HG03103 (cell line): Measurements from ENCODE around the gene RAPGEFL1.
A peak's percentile ranks its signal among the peaks of the same experiment; 100 is the strongest.
"Not testable (repeated sequence)": the region's sequence is repeated elsewhere in the genome, so short reads cannot be mapped to it uniquely, and the experiment has no call there.

Experiments
- ATAC-seq: cut with Tn5 transposase; IDR thresholded peaks from one replicate; pipeline ENCODE4 v1.9.1; 2021; ENCODE audit warnings: low read depth; ENCODE audit not compliant: unreplicated experiment

Gene RAPGEFL1, protein sequence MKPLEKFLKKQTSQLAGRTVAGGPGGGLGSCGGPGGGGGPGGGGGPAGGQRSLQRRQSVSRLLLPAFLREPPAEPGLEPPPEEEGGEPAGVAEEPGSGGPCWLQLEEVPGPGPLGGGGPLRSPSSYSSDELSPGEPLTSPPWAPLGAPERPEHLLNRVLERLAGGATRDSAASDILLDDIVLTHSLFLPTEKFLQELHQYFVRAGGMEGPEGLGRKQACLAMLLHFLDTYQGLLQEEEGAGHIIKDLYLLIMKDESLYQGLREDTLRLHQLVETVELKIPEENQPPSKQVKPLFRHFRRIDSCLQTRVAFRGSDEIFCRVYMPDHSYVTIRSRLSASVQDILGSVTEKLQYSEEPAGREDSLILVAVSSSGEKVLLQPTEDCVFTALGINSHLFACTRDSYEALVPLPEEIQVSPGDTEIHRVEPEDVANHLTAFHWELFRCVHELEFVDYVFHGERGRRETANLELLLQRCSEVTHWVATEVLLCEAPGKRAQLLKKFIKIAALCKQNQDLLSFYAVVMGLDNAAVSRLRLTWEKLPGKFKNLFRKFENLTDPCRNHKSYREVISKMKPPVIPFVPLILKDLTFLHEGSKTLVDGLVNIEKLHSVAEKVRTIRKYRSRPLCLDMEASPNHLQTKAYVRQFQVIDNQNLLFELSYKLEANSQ

DNA sequence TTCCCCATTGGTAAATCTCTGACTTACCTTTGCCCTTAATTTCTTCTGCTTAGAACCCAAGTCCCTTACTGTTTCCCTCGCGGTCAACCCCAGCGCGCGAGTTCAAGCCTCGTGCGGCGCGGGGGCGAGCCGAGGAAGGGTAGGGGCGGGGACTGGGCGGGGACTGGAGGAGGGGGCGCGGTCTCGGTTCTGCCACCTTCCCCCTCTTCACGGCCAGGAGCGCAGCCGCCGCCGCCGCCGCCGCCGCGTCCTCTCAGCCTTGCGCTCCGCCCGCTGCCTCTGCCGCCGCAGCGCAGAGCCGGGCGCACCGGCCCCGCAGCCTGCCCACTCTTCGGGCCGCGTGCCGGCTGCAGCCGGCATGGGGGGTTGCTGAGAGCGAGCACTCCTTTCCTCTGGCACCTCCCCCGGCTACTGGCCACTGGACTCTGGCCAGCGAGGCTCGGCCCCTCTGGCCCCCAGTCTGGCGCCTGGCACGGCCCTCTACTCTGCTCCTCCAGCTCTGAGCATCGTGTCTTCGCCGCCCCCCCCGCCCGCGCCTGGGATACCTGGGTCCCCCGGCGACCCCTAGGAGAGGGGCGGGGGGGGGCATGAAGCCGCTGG is at the start of gene RAPGEFL1:
Gene RAPGEFL1 (plus strand): TSS at position 196 of the 600 bp plus-strand sequence. CDS start 392 bp downstream, at position 588.
- no peak for ATAC-seq

DNA sequence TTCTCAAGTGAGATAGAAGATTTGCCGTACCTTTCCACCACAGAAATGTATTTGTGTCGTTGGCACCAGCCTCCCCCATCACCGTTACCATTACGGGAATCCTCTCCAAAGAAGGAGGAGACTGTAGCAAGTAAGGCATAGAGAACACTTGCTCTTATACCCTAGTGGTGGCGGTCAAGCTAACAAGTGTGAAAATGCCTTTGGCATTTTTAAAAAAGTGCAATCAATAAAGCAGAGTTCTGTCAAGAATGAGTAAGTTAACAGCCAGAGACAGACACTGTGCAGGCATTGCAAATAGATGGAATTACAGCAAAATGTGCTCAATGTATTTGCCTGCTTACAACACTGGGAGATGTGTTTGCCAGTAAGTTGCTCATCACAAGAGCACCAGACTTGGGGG is 47.8 kb upstream of the RAPGEFL1 start:
- no peak for ATAC-seq

DNA sequence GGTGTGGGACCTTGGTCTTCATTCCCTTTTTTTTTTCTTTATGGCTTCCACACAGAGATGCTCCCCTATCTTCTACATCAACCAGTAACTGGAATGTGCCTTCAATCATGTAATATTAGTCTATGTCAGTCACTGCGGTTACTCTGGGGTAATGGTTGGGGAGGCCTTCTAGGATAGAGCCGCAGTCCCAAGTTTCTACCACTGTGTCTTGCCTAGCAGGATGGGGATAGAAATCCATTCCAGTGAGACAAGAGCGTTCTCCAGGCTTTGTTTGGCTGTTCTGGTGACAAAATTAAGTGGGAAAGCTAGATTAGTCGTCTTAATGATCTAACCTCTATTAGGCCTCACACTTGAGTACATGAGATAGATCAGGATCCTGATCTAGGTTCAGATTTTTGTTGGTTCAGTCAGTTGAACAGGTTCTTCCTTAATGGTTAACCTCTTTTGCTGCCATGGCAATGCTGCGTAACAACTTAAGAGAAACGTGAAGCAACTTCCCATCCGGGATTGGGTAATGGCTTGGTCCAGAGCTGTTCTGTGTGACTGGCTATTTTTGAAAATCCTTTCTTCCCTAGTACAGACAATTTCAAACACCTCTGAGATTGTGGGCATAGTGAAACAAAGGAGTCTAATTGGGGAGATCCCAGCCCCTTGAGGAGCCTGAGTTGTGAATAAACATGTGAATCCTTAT is 46.8 kb upstream of the RAPGEFL1 start:
- ATAC-seq, result no peak

- ATAC-seq, result no peak
These were observed 43.1 kb upstream of the RAPGEFL1 start for GRCh38 chr17:40134184-40134583.

- ATAC-seq, result no peak
These were observed 41.5 kb upstream of the RAPGEFL1 start for GRCh38 chr17:40135817-40136216.

GRCh38 chr17:40139566-40140058 is 37.7 kb upstream of the RAPGEFL1 start:
- ATAC-seq, result peak; percentile 10

DNA sequence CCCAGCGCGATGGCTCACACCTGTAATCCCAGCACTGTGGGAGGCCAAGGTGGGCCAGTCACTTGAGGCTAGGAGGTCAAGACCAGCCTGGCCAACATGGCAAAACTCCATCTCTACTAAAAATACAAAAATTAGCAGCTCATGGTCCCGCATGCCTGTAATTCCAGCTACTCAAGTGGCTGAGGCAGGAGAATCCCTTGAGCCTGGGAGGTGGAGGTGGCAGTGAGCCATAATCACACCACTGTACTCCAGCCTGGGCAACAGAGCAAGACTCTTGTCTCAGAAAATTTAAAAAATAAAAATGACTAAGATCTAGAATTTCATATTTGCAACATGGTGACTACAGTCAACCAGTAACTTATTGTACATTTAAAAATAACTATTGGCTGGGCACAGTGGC is 34.1 kb upstream of the RAPGEFL1 start:
- ATAC-seq, result not testable (repeated sequence)

DNA sequence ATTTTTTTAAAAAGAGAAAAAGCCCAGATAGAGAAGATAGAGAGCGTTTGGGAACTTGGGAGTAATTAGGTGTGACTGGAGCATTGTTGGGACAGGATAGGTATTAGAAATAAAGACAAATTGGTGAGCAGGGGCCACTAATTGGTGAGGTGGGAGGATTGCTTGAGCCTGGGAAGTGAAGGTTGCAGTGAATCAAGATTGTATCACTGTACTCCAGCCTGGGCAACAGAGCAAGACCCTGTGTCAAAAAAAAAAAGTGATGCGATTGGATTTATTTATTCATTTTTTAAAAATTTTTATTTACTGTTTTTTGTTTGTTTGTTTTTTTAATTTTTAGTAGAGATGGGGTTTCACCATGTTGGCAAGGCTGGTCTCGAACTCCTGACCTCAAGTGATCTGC is 31.8 kb upstream of the RAPGEFL1 start:
- ATAC-seq, result no peak

GRCh38 chr17:40148527-40148926 is 28.7 kb upstream of the RAPGEFL1 start:
- no peak for ATAC-seq

DNA sequence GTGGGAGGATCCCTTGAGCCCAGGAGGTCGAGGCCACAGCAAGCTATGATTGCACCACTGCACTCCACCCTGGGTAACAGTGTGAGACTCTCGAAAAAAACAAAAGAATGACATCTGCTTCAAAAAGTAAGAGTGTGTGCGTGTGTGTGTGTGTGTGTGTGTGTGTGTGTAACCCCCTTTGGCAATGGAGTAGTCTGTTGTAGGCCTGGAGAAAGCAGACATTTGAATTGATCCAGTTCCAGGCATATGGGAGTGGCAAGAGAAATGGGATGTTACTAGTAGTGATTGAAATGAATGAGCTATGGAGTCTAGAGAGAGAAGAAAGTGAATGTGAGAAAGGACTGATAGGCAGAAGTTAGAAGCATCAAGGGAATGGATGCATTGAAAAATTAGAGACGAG is 27.0 kb upstream of the RAPGEFL1 start:
- ATAC-seq, result no peak

DNA sequence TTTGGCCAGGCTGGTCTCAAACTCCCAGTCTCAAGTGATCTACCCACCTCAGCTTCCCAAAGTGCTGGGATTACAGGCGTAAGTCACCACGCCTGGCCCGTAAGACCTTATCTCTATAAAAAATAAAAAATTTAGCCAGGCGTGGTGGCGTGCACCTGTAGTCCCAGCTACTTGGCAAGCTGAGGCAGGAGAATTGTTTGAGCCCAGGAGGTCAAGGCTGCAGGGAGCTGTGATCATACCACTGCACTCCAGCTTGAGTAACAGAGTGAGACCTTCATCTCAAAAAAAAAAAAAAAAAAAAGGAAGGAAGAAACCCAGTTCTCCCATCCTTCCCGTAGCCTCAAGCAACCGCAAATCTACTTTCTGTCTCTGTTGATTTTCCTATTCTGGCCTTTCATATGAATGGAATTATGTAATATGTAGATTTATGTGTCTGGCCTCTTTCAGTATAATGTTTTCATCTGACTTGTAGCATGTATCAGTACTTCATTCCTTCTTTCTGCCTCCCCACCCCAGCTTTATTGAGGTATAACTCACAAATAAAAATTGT is 25.8 kb upstream of the RAPGEFL1 start:
- no peak for ATAC-seq

GRCh38 chr17:40153603-40154236 is 23.6 kb upstream of the RAPGEFL1 start:
- ATAC-seq, result no peak

GRCh38 chr17:40157973-40158372 is 19.3 kb upstream of the RAPGEFL1 start:
- no peak for ATAC-seq

DNA sequence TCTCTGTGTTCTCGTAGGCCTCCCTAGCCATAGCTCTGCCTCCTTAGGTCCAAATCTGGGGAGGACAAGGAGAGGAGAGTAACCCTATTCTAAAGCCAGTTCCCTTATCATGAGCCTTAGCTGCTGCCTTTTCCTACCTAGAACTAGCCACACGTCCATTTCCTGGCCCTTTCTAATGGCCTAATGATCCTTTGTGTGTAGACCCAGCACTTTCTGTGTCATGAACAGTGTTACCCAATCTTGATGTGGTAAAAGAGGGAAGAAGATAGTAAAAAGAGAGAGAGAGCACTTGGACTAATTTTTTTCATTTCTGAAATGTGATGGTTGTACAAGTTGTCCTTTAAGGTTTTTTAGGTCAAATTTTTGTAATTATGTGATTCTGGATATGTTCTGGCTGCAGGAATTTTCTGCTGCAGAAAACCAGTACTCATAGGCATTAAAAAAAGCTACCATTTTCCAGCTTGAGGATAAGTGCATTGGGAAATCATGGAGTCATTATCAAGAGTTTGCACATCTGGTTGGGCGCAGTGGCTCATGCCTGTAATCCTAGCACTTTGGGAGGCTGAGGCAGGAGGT is 18.7 kb upstream of the RAPGEFL1 start:
- ATAC-seq, result no peak

- ATAC-seq, result no peak
These were observed 17.8 kb upstream of the RAPGEFL1 start for GRCh38 chr17:40159456-40159855.

GRCh38 chr17:40167685-40168261 is 9.5 kb upstream of the RAPGEFL1 start:
- no peak for ATAC-seq

- ATAC-seq, result no peak
These were observed 8.9 kb upstream of the RAPGEFL1 start for GRCh38 chr17:40168262-40168832.

GRCh38 chr17:40170325-40170724 is 6.9 kb upstream of the RAPGEFL1 start:
- ATAC-seq, result no peak

DNA sequence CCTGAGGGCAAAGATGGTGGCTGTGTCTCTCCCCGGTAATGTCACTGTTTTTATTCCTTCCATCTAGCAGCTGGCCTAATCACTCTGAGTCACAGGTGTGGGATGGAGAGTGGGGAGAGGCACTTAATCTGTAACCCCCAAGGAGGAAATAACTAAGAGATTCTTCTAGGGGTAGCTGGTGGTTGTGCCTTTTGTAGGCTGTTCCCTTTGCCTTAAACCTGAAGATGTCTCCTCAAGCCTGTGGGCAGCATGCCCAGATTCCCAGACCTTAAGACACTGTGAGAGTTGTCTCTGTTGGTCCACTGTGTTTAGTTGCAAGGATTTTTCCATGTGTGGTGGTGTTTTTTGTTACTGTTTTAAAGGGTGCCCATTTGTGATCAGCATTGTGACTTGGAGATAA is 5.5 kb upstream of the RAPGEFL1 start:
- no peak for ATAC-seq
